ENCODE data around the gene DRD5.

GRCh38 chr4:9773471-9773870 is 8.0 kb upstream of the DRD5 start:
- TF ChIP-seq CTCF (IDR thresholded peaks at IDR 0.05; ENCODE audit: low read length): no peak
- TF ChIP-seq EZH2phosphoT487 (IDR thresholded peaks at IDR 0.05; ENCODE audit: low read length): no peak

Measured in MM.1S (cell line).